LNCaP clone FGC (cell line): ENCODE measurements around the gene SLC35B2.
A peak's percentile ranks its signal among the peaks of the same experiment; 100 is the strongest.

Experiments used
- DNase-seq: peaks from one replicate; pipeline ENCODE4 v3.0.0-alpha.2; 2011; ENCODE audit warnings: low read depth
- H3K4me3 ChIP-seq: 2 replicates; pipeline ENCODE4 v1.5.1; 2011; ENCODE audit warnings: mild to moderate bottlenecking, low read depth, low read length, control low read depth
- TF ChIP-seq, protein P1 (sequence below): IDR thresholded peaks from 2 replicates; pipeline ENCODE4 v1.5.1; 2012; ENCODE audit warnings: mild to moderate bottlenecking; ENCODE audit not compliant: control insufficient read depth, insufficient read depth; ENCODE audit errors: extremely low read depth

SLC35B2 gene

DNA sequence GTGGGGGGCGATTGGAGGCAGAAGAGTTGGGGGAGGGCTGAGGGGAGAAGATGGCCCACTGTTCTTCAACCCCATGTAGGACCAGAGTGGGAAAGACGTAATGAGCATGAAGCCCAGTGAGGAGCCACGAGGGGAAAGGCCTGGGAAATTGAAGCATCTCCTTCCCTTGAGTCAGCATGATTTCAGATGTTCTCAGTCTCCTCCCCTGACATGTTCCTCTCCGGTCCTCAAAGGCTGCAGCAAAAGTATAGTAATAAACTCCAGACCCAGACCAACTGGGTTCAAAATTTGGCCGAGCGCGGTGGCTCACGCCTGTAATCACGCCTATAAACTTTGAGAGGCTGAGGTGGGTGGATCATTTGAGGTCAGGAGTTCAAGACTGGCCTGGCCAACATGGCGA, 9.9 kb upstream of the SLC35B2 start:
- TF ChIP-seq, protein P1, sequence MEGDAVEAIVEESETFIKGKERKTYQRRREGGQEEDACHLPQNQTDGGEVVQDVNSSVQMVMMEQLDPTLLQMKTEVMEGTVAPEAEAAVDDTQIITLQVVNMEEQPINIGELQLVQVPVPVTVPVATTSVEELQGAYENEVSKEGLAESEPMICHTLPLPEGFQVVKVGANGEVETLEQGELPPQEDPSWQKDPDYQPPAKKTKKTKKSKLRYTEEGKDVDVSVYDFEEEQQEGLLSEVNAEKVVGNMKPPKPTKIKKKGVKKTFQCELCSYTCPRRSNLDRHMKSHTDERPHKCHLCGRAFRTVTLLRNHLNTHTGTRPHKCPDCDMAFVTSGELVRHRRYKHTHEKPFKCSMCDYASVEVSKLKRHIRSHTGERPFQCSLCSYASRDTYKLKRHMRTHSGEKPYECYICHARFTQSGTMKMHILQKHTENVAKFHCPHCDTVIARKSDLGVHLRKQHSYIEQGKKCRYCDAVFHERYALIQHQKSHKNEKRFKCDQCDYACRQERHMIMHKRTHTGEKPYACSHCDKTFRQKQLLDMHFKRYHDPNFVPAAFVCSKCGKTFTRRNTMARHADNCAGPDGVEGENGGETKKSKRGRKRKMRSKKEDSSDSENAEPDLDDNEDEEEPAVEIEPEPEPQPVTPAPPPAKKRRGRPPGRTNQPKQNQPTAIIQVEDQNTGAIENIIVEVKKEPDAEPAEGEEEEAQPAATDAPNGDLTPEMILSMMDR, result no peak
- no peak for DNase-seq
- H3K4me3 ChIP-seq, result no peak overlapping the region

- H3K4me3 ChIP-seq, result no peak overlapping the region
- DNase-seq, result no peak
- TF ChIP-seq, protein P1, result no peak
Measured at GRCh38 chr6:44266347-44266746, 9.0 kb upstream of the SLC35B2 start.

GRCh38 chr6:44265722-44266233, 8.4 kb upstream of the SLC35B2 start:
- TF ChIP-seq, protein P1, result no peak
- DNase-seq, result no peak
- peak overlapping the region; percentile 71 for H3K4me3 ChIP-seq

DNA sequence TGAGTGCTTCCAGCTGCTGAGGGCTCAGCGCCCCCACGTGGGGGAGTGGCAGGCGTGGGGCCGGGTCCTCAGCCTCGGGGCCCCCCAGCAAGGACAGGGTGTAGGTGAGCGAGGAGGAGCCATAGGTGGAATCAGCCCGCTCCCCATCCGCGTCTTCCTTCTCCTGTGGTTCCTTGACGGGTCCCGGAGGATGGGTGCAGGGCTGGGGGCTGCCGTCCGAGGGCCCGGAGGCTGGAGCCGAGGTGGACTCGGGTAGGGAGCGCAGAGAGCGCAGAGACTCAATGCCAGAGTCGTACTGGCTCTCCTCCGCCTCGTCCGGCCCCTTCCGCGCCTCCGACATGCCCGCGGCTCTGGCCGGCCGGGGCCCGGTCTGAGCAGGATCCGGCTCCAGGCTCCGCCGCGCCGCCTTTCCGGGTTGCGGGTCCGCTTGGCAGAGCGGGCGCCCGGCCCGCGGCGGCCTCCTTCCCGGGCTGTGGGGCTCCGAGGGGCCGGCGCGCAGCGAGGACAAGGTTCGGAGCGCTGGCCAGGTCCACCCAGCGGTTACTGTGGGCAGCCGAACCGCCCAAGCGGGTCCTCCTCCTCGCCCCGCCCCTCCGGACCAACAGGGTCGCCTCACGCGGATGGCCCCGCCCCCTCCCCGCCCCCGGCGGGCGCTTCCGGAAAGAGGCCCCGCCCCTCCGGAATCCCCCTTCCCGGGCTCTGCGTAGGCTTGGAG, 7.8 kb upstream of the SLC35B2 start, which contains the start of gene NFKBIE:
NFKBIE (minus strand) TSS at position 545 of the 715 bp plus-strand sequence; CDS start at position 340, 205 bp downstream.
- no peak for DNase-seq
- TF ChIP-seq, protein P1, result peak; percentile 34
- peak within 1 kb of the TSS; percentile 71 for H3K4me3 ChIP-seq

DNA sequence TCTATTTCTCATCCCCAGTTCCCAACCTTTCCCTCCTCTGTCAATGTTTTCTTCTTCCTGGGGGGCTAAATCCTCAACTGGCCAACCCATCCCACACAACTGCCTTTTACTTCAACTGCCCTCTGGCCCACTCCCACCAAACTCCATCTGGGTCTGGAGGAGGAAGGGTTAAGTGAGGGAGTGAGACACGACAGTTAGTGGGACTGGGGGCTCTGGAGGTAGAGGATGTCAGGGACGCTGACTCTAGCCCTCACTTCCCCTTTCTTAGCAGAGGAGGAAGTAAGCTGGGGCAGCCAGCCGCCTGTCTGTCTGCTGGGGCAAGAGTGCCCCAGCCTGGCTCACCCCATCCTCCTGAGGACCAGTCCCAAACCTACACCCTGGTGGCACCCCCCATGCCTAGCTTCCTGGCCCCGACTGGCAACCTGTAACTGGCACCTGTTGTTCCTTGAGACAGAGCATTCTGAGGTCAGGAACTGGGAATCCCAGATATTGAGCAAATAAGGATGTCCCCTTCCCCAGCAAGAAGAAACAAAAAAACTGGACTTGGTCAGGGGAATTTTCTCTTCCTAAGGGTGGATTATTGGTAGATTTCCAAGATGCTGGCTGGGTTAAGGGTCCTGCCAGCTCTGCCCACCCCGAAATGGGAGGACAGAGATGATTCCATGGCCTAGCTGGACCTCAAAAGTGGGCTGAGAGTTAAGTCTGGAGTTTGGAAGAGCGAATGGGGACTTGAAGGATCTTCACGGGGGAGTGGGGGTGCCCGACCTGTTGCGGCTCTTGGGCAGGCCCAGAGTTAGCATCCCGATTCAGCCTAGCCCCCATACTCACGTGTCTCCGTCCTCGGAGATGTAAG, 7.1 kb upstream of the SLC35B2 start:
- peak overlapping the region; percentile 71 for H3K4me3 ChIP-seq
- no peak for DNase-seq
- TF ChIP-seq, protein P1, result no peak

DNA sequence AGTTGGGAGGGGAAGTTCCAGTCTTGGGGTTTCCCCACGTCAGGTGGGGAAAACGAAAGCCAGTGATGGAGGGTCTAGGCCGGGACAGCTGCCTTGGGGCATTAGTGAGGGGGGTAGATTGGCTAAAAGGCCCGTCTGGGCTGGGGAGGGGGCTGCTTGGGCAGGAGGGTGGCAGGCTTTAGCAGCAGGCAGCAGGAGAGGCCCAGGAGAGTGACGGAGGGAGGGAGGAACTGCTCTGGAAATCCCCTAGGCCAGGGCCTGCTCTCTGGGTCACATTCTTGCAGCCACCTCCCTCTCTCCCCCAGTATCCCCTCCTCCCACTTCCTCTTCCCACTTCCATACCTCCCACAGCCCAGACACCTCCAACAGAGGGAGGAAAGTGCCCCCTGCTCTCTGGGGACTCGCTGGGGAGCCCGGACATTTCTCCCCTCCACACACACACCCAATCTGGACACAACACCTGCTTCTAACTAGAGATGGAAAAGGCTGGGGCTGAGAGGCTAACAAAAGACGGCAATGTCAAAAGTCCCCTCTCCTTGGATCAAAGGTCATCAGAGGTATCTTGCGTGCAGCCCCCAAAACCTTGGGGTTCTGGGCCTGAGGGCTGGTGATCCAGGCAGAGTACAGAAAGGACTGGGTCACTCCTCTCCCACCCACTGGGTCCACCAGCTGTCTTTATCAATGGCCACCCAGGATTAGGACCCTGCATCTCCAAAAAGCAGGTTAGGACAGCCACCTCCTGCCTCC, 6.2 kb upstream of the SLC35B2 start:
- no peak for DNase-seq
- no peak overlapping the region; the same call in 1 of the 2 replicates for H3K4me3 ChIP-seq
- TF ChIP-seq, protein P1, result no peak
